Keratinocyte (primary cell): Measurements from ENCODE around the gene TARBP2. TPM values are rescaled to one million over a fixed set of nuclear protein-coding genes. Genes with fewer than 3 reads are reported as not detected.

Source experiments
- DNase-seq: peaks from one replicate; pipeline ENCODE4 v3.0.0-alpha.2; 2011; ENCODE audit warnings: low read depth, missing footprints, low spot score
- FAIRE-seq: peaks from 2 replicates; lab custom pipeline; 2011; peaks lifted over from hg19 to GRCh38; lab: Jason Lieb, UNC
- H2AFZ ChIP-seq: 2 replicates; pipeline ENCODE4 v1.6.0; 2012; ENCODE audit warnings: low read length, control low read depth, inconsistent platforms; ENCODE audit not compliant: control insufficient read depth
- H3K27ac ChIP-seq: 2 replicates; pipeline ENCODE4 v1.5.1; 2011; ENCODE audit warnings: low read length; ENCODE audit not compliant: control insufficient read depth, insufficient read depth
- H3K27me3 ChIP-seq: 3 replicates; pipeline ENCODE4 v1.6.0; 2011; ENCODE audit warnings: low read length; ENCODE audit not compliant: control insufficient read depth, insufficient read depth; ENCODE audit errors: extremely low read depth
- H3K36me3 ChIP-seq, 2 experiments: 2 replicates in 1 of 2; 3 replicates in 1 of 2; pipeline ENCODE4 v1.5.1; 2011; ENCODE audit warnings: low read length in 2 of 2, mild to moderate bottlenecking in 1 of 2; ENCODE audit not compliant: control insufficient read depth in 2 of 2, insufficient read depth in 2 of 2; ENCODE audit errors: extremely low read depth in 1 of 2
- H3K4me1 ChIP-seq: 3 replicates; pipeline ENCODE4 v1.5.1; 2011; ENCODE audit warnings: low read length; ENCODE audit not compliant: control insufficient read depth, insufficient read depth; ENCODE audit errors: extremely low read depth
- H3K4me2 ChIP-seq: 3 replicates; pipeline ENCODE4 v1.6.0; 2011; ENCODE audit warnings: low read depth, low read length; ENCODE audit not compliant: control insufficient read depth, insufficient read depth; ENCODE audit errors: extremely low read depth
- H3K4me3 ChIP-seq, 3 experiments: fragments of 200-600 bp in 1 of 3; sonication (generic) in 1 of 3; 2 replicates in 2 of 3; 3 replicates in 1 of 3; pipeline ENCODE4 v1.5.1; 2011 to 2016; ENCODE audit warnings: low read length in 3 of 3, mild to moderate bottlenecking in 3 of 3, control low read depth in 2 of 3, inconsistent platforms in 1 of 3, low read depth in 1 of 3, mixed read lengths in 1 of 3, mixed run types in 1 of 3, moderate library complexity in 1 of 3; ENCODE audit not compliant: control insufficient read depth in 2 of 3, insufficient read depth in 2 of 3; ENCODE audit errors: extremely low read depth in 1 of 3
- H3K79me2 ChIP-seq: 2 replicates; pipeline ENCODE4 v1.6.0; 2012; ENCODE audit warnings: low read length; ENCODE audit not compliant: control insufficient read depth, insufficient read depth
- H3K9ac ChIP-seq: 3 replicates; pipeline ENCODE4 v1.6.0; 2011; ENCODE audit warnings: low read length; ENCODE audit not compliant: control insufficient read depth, insufficient read depth; ENCODE audit errors: extremely low read depth
- H3K9me1 ChIP-seq: 3 replicates; pipeline ENCODE4 v1.6.0; 2011; ENCODE audit warnings: low read length; ENCODE audit not compliant: control insufficient read depth, insufficient read depth; ENCODE audit errors: extremely low read depth
- H3K9me3 ChIP-seq: 2 replicates; pipeline ENCODE4 v1.5.1; 2012; ENCODE audit warnings: low read depth, low read length; ENCODE audit not compliant: control insufficient read depth
- H4K20me1 ChIP-seq: 3 replicates; pipeline ENCODE4 v1.6.0; 2011; ENCODE audit warnings: low read length; ENCODE audit not compliant: control insufficient read depth, insufficient read depth; ENCODE audit errors: extremely low read depth
- CTCF ChIP-seq, 3 experiments: IDR thresholded peaks in 1 of 3; conservative IDR thresholded peaks in 1 of 3; optimal IDR thresholded peaks in 1 of 3; 2 replicates in 2 of 3; 3 replicates in 1 of 3; pipeline versions ENCODE3 to v1.5.1; 2011; ENCODE audit warnings: low read length in 3 of 3, mild to moderate bottlenecking in 3 of 3, moderate library complexity in 2 of 3, control low read depth in 1 of 3, inconsistent platforms in 1 of 3; ENCODE audit not compliant: insufficient read depth in 2 of 3; ENCODE audit errors: extremely low read depth in 1 of 3
- EZH2 ChIP-seq: IDR thresholded peaks from one replicate; pipeline ENCODE4 v1.6.1; 2012; ENCODE audit warnings: inconsistent platforms, mild to moderate bottlenecking, low read length, moderate library complexity
- dilution Hi-C: fragments of 300-500 bp; cut with MboI; formaldehyde crosslinking; loops from one replicate; pipeline ENCODE4 v1.7.0; 2020; ENCODE audit warnings: low sequenced_read_pairs; ENCODE audit not compliant: extremely low pct_ligation_motif_present
- polyA plus RNA-seq, 5 experiments: library from polyadenylated mRNA; depleted of rRNA in 3 of 5; stranded (reverse) in 3 of 5; stranded (forward) in 1 of 5; unstranded in 1 of 5; fragments of >200 nt; gene quantifications; 1 replicate in 1 of 5; 2 replicates in 3 of 5; 3 replicates in 1 of 5; pipeline versions ENCODE4 v1.2.1 to v1.2.3, GENCODE V29; 2011 to 2012; ENCODE audit warnings: missing spikeins in 2 of 5, low read depth in 1 of 5, low replicate concordance in 1 of 5

Gene TARBP2
- polyA plus RNA-seq, 1 donor (not counting 4 experiments of a cell fraction or from before 2014, with no cell fraction given): 21.0 TPM

- Histone ChIP-seq H3K9me1 (no peaks in the 10 kb centered on the region), H3K36me3 (no peaks in the 10 kb centered on the region), H3K4me2 (peak overlapping the region; percentile 80), H3K4me3 (peak overlapping the region in 2 of 3 experiments; percentile 30 to 48), H3K4me1 (peaks cover 14% of the 10 kb centered on the region), H3K9me3 (no peaks in the 10 kb centered on the region), H2AFZ (no peak overlapping the region), H3K79me2 (no peaks in the 10 kb centered on the region), H4K20me1 (no peaks in the 10 kb centered on the region), H3K27me3 (no peaks in the 10 kb centered on the region), H3K9ac (peak overlapping the region; percentile 58), H3K27ac (no peak overlapping the region)
- no peak for DNase-seq
- dilution Hi-C loops: no loop called here
- no peak for FAIRE-seq
- TF ChIP-seq EZH2: no peak
- no peak for TF ChIP-seq CTCF (optimal IDR thresholded peaks at IDR 0.05 in 1 of 3, IDR thresholded peaks at IDR 0.05 in 1 of 3, conservative IDR thresholded peaks at IDR 0.05 in 1 of 3; ENCODE audit: extremely low read depth in 1 of 3, insufficient read depth in 2 of 3, low read length in 3 of 3)
Measured at GRCh38 chr12:53492188-53492587, 8.9 kb upstream of the TARBP2 start.

DNA sequence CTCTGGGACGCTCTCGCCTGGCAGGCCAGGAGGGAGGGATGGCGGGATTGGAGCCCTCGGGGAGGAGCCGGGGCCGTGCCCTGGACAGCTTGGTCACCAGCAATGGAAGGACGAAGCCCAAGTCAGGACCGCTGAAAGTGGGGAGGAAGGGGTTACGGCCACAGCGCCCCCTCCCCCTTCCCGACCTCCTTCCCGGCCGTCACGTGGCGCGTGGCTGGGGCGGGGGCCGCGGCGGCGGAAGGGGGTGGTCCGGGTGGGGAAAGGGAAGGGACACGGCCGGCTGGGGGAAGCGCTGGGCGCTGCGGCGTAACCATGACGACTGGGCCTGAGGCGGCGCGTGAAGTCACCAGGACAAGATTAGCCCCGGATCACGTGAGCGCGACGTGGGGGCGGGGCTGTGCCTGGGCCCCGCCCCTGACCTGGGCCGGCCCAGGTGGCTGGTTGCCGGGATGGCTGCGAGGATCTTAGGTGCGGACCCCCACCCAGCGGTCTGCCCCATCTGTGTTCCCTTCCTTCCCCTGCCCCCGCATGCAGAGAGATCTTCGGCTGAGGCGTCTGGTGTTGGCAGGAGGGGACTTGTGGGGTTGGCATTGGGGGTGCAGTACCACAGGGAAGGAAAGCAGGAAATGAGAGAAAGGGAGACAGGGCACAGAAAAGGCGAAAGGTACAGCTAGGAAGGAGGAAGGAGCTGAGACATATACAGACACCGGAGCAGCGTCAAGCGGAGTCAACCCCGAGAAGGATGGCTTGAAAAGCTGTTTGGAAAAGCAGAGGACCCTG, 8.1 kb upstream of the TARBP2 start:
- FAIRE-seq (no peak), DNase-seq (peak; percentile 58)
- H3K36me3 ChIP-seq: no peaks in the 10 kb centered on the region
- no peaks in the 10 kb centered on the region for H3K9me3 ChIP-seq
- H3K27ac ChIP-seq: peak overlapping the region; percentile 41
- H3K9me1 ChIP-seq: no peaks in the 10 kb centered on the region
- peak overlapping the region; percentile 95 for H3K4me2 ChIP-seq
- H2AFZ ChIP-seq: peak overlapping the region; percentile 85
- H4K20me1 ChIP-seq: no peaks in the 10 kb centered on the region
- H3K4me1 ChIP-seq: peaks cover 14% of the 10 kb centered on the region
- H3K9ac ChIP-seq: peak overlapping the region; percentile 58
- H3K79me2 ChIP-seq: no peaks in the 10 kb centered on the region
- dilution Hi-C loops: no loop called here
- TF ChIP-seq EZH2 (no peak), CTCF (optimal IDR thresholded peaks at IDR 0.05 in 1 of 3, IDR thresholded peaks at IDR 0.05 in 1 of 3, conservative IDR thresholded peaks at IDR 0.05 in 1 of 3; ENCODE audit: extremely low read depth in 1 of 3, insufficient read depth in 2 of 3, low read length in 3 of 3) (no peak)
- H3K27me3 ChIP-seq: no peaks in the 10 kb centered on the region
- peak overlapping the region; percentile 30 to 48 (median 46) for H3K4me3 ChIP-seq
